GM12878 (cell line): ENCODE results near the gene IGIP. TPM values are rescaled to one million over a fixed set of nuclear protein-coding genes. Genes with fewer than 3 reads are reported as not detected.

Experiments
- ATAC-seq: fragments of 200-7000 bp; cut with Tn5 transposase; 3 replicates; pipeline ENCODE4 v1.9.1; 2020; ENCODE audit warnings: mild to moderate bottlenecking, moderate library complexity
- BruUV-seq: library from RNA; stranded (reverse); fragments of 400-500 nt; replicated peaks from 2 replicates; lab custom pipeline; 2021; lab: Mats Ljungman, UMichigan
- CTCF ChIA-PET: fragments of 300-600 bp; sonication (Branson Sonifier 250); formaldehyde crosslinking; extraction: SDS; loops from one replicate; lab custom pipeline; 2021; ENCODE audit warnings: inconsistent platforms; lab: Yijun Ruan, JAX
- POLR2A ChIA-PET: fragments of 350-600 bp; formaldehyde crosslinking; extraction: SDS; loops from one replicate; lab custom pipeline; 2021; ENCODE audit warnings: inconsistent platforms; lab: Charles Lee
- RAD21 ChIA-PET: fragments of 300-600 bp; sonication (Branson Sonifier 250); formaldehyde crosslinking; loops from one replicate; lab custom pipeline; 2023; ENCODE audit warnings: antibody characterized with exemption; ENCODE audit not compliant: unreplicated experiment; lab: Charles Lee
- SMC1A ChIA-PET: fragments of 300-600 bp; sonication (Branson Sonifier 250); formaldehyde crosslinking; loops from one replicate; lab custom pipeline; 2023; ENCODE audit not compliant: unreplicated experiment, uncharacterized antibody; lab: Charles Lee
- DNase-seq: peaks from one replicate; pipeline ENCODE4 v3.0.0-alpha.2; 2011; ENCODE audit warnings: low read depth, low spot score
- FAIRE-seq: peaks from 3 replicates; lab custom pipeline; 2011; peaks lifted over from hg19 to GRCh38; lab: Jason Lieb, UNC
- H2AFZ ChIP-seq: 2 replicates; pipeline ENCODE4 v1.6.0; 2011; ENCODE audit warnings: low read depth, low read length, control low read depth; ENCODE audit not compliant: control insufficient read depth
- H3K27ac ChIP-seq: 2 replicates; pipeline ENCODE4 v1.5.1; 2011; ENCODE audit warnings: control low read depth; ENCODE audit not compliant: control insufficient read depth, insufficient read depth
- H3K27me3 ChIP-seq, 2 experiments: replicated peaks in 1 of 2; 2 replicates each; pipeline versions ENCODE4 v1.6.0 to v1.6.1; 2011; ENCODE audit warnings: low read length in 1 of 2; ENCODE audit not compliant: control insufficient read depth in 2 of 2, insufficient read depth in 2 of 2
- H3K36me3 ChIP-seq, 2 experiments: 2 replicates each; pipeline ENCODE4 v1.5.1; 2011; ENCODE audit warnings: low read length in 1 of 2; ENCODE audit not compliant: control insufficient read depth in 2 of 2, insufficient read depth in 2 of 2
- H3K4me1 ChIP-seq: 2 replicates; pipeline ENCODE4 v1.6.1; 2011; ENCODE audit warnings: mild to moderate bottlenecking, low read length, moderate library complexity, mixed read lengths; ENCODE audit not compliant: control insufficient read depth, insufficient read depth
- H3K4me2 ChIP-seq: 2 replicates; pipeline ENCODE4 v1.6.0; 2011; ENCODE audit warnings: control low read depth; ENCODE audit not compliant: control insufficient read depth, insufficient read depth
- H3K4me3 ChIP-seq: fragments of 200-600 bp; sonication (generic); 2 replicates; pipeline ENCODE4 v1.5.1; 2016
- H3K79me2 ChIP-seq: 2 replicates; pipeline ENCODE4 v1.6.0; 2011; ENCODE audit warnings: low read length; ENCODE audit not compliant: control insufficient read depth, insufficient read depth
- H3K9ac ChIP-seq: 2 replicates; pipeline ENCODE4 v1.8.0; 2011; ENCODE audit warnings: low read length, control low read depth, mixed read lengths; ENCODE audit not compliant: control insufficient read depth, insufficient read depth
- H3K9me3 ChIP-seq: replicated peaks from 3 replicates; pipeline ENCODE4 v1.5.1; 2011; ENCODE audit warnings: mild to moderate bottlenecking, low read length; ENCODE audit not compliant: control insufficient read depth, insufficient read depth
- H4K20me1 ChIP-seq: 2 replicates; pipeline ENCODE4 v1.6.0; 2011; ENCODE audit not compliant: control insufficient read depth, insufficient read depth
- E2F8 ChIP-seq: fragments of 450-650 bp; IDR thresholded peaks from 2 replicates; pipeline ENCODE4 v1.6.1; 2018; ENCODE audit warnings: mild to moderate bottlenecking, low read depth, moderate library complexity; ENCODE audit not compliant: partially characterized antibody
- HSF1 ChIP-seq: fragments of 150-350 bp; IDR thresholded peaks from 2 replicates; pipeline ENCODE4 v1.6.1; 2014; ENCODE audit warnings: mild to moderate bottlenecking, low read depth, low read length
- KAT2A ChIP-seq: conservative IDR thresholded peaks from 2 replicates; pipeline ENCODE4 v1.6.1; 2011; ENCODE audit warnings: low read depth, low read length; ENCODE audit not compliant: control insufficient read depth
- MYB ChIP-seq: fragments of 150-350 bp; IDR thresholded peaks from 2 replicates; pipeline ENCODE4 v1.6.1; 2014; ENCODE audit warnings: mild to moderate bottlenecking, low read depth, low read length, borderline replicate concordance
- SMAD5 ChIP-seq: IDR thresholded peaks from 2 replicates; pipeline ENCODE4 v1.6.1; 2016; ENCODE audit warnings: antibody characterized with exemption, low read depth
- ZNF592 ChIP-seq: fragments of 450-650 bp; IDR thresholded peaks from 2 replicates; pipeline ENCODE4 v1.6.1; 2017; ENCODE audit warnings: mild to moderate bottlenecking, moderate library complexity
- WGBS: methylation state at CpG from one replicate; pipeline ENCODE4 v1.1.6; 2016; ENCODE audit warnings: low lambda C conversion rate; ENCODE audit not compliant: insufficient replicate concordance, insufficient coverage; ENCODE audit errors: missing lambda C conversion rate; 5-methylcytosine and 5-hydroxymethylcytosine counted together
- in situ Hi-C: fragments of 300-500 bp; cut with MboI; formaldehyde crosslinking; loops from 9 replicates; pipeline ENCODE4 v1.14.3; 2018; ENCODE audit warnings: mixed read lengths
- intact Hi-C: fragments of 100-400 bp; cut with micrococcal nuclease; formaldehyde crosslinking; loops from one replicate; pipeline ENCODE4 v1.14.2; 2022; ENCODE audit not compliant: unreplicated experiment
- polyA plus RNA-seq, 11 experiments: library from polyadenylated mRNA; depleted of rRNA in 4 of 11; unstranded in 6 of 11; stranded (reverse) in 5 of 11; fragments of >200 nt; fragmentation: Nextera tagmentation in 4 of 11; fragmentation: Illumina TruSeq in 1 of 11; extraction: Ambion mirVana in 4 of 11; extraction: Trizol in 1 of 11; gene quantifications; 1 replicate in 1 of 11; 2 replicates in 10 of 11; pipeline versions ENCODE4 v1.2.1 to v1.2.3, GENCODE V29; 2011 to 2016; ENCODE audit warnings: inconsistent platforms in 2 of 11, missing spikeins in 2 of 11, low read depth in 1 of 11
- total RNA-seq, 4 experiments: library from RNA; depleted of rRNA in 3 of 4; stranded (reverse); fragments of >200 nt in 3 of 4; fragmentation: Illumina TruSeq in 1 of 4; extraction: Trizol in 1 of 4; gene quantifications; 2 replicates each; pipeline versions ENCODE4 v1.2.1 to v1.2.3, GENCODE V29; 2013 to 2021

Gene IGIP
- total and polyA plus RNA-seq, 10 of the 15 experiments (the other 5 are each of a cell fraction or from before 2014, with no cell fraction given): 0.58 to 3.3 (median 1.9) TPM

GRCh38 chr5:140118302-140118936 lies 7.3 kb upstream of the IGIP start:
- FAIRE-seq: no peak
- intact Hi-C loops: no loop called here
- 73% methylated on average over 3 of the region's 3 CpGs for WGBS
- TF ChIP-seq HSF1 (no peak), KAT2A (no peak), ZNF592 (no peak), E2F8 (no peak), SMAD5 (no peak), MYB (no peak)
- Histone ChIP-seq H3K27me3 (no peaks in the 10 kb centered on the region), H3K4me1 (peaks cover 4% of the 10 kb centered on the region; the same call in 1 of the 2 replicates), H3K36me3 (no peaks in the 10 kb centered on the region), H3K79me2 (peaks cover 25% of the 10 kb centered on the region), H3K4me3 (no peak overlapping the region), H3K9ac (no peak overlapping the region), H3K27ac (no peak overlapping the region), H3K9me3 (no peaks in the 10 kb centered on the region), H3K4me2 (no peak overlapping the region), H4K20me1 (no peaks in the 10 kb centered on the region), H2AFZ (no peak overlapping the region)
- BruUV-seq: no TSS peak
- no peak for DNase-seq
- CTCF ChIA-PET: interaction anchor here (0.8 to 3.0 kb wide), 13 partner anchors 8 to 74 kb away, joined by 3 to 30 read pairs (median 4); no protein-coding TSS in a partner anchor
- ATAC-seq: no peak
- POLR2A ChIA-PET: interaction anchor here (0.6 to 1.4 kb wide), 5 partner anchors 9 to 116 kb away, joined by 3 to 8 read pairs (median 3); no protein-coding TSS in a partner anchor
- in situ Hi-C loops: no loop called here
- SMC1A ChIA-PET: interaction anchor here (0.9 to 2.1 kb wide), 7 partner anchors 8 to 60 kb away, joined by 3 to 15 read pairs (median 4); no protein-coding TSS in a partner anchor
- RAD21 ChIA-PET: interaction anchor here (1.0 to 1.9 kb wide), 5 partner anchors 8 to 43 kb away, joined by 3 to 10 read pairs (median 3); no protein-coding TSS in a partner anchor
